ENCODE results near the gene VAC14.

The VAC14 gene

GRCh38 chr16:70789595-70790447 lies 11.1 kb downstream of the VAC14 start:
- no peak for TF ChIP-seq CTCF (IDR thresholded peaks at IDR 0.05)

DNA sequence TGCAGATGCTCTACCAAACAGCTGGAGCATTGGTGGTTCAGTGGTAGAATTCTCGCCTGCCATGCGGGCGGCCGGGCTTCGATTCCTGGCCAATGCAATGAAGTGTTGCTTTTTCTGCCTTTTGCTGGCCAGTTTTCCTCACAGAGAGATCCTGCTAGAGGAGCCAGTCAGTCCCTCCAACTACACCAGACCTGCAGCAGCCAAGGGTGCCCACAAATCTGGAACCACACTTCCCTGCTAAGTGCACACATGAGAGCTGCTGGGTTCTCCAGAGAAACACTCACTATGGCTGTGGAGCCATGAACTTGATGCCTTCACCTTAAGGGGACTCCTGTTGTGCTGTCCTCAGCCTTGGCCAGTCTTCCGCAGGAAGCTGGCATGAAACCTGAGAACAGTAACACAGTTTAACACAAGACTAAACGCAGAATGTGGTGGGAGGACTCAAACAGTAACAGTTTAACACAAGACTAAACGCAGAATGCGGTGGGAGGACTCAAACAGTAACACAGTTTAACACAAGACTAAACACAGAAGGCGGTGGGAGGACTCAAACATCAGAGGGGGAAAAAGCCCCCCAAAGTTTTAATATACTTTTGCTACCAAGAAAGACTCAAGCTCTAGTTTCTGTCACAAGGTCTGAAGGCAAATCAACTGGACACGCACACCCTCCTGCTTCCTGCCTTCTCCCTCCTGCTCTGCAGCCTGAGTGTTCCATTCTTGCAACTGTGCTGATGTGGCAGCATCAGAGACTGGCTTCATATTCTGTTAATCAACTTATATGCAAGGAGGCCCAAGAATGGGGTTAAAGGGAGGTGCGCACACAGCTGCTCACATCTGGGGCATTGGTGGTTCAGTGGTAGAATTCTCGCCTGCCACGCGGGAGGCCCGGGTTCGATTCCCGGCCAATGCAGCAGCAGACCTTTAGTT lies 12.0 kb downstream of the VAC14 start:
- TF ChIP-seq CTCF (IDR thresholded peaks at IDR 0.05): no peak

GRCh38 chr16:70786020-70786755 lies 14.8 kb downstream of the VAC14 start:
- TF ChIP-seq CTCF (IDR thresholded peaks at IDR 0.05): no peak

GRCh38 chr16:70784692-70785555 lies 16.0 kb downstream of the VAC14 start:
- TF ChIP-seq CTCF (IDR thresholded peaks at IDR 0.05): no peak

DNA sequence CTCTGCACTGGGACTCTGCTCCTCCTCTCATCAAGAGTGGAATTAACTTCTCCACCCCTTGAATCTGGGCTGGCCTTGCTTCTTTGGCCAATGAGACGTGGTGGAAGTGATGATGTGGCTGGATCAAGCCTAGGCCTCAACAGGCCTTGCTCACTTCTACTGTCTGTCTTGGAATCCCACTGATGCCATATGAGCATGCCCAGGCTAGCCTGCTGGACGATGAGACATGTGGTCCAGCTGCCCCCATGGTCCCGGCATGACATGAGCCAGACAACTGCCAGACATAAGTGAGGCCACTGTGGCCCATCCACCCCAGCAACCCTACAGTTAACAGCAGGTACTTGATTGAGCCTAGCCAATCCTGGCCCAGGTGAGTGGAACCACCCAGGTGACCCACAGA lies 18.7 kb downstream of the VAC14 start:
- TF ChIP-seq CTCF (IDR thresholded peaks at IDR 0.05): no peak

- TF ChIP-seq CTCF (IDR thresholded peaks at IDR 0.05): no peak
These were observed 19.2 kb downstream of the VAC14 start for GRCh38 chr16:70781800-70782199.
